HG03064 (cell line): ENCODE results near the gene MYO1B.
"Not testable (repeated sequence)": the region's sequence is repeated elsewhere in the genome, so short reads cannot be mapped to it uniquely, and the experiment has no call there.

Experiments used
- ATAC-seq: cut with Tn5 transposase; IDR thresholded peaks from one replicate; pipeline ENCODE4 v1.9.1; 2021; ENCODE audit warnings: low read depth; ENCODE audit not compliant: unreplicated experiment

MYO1B gene

DNA sequence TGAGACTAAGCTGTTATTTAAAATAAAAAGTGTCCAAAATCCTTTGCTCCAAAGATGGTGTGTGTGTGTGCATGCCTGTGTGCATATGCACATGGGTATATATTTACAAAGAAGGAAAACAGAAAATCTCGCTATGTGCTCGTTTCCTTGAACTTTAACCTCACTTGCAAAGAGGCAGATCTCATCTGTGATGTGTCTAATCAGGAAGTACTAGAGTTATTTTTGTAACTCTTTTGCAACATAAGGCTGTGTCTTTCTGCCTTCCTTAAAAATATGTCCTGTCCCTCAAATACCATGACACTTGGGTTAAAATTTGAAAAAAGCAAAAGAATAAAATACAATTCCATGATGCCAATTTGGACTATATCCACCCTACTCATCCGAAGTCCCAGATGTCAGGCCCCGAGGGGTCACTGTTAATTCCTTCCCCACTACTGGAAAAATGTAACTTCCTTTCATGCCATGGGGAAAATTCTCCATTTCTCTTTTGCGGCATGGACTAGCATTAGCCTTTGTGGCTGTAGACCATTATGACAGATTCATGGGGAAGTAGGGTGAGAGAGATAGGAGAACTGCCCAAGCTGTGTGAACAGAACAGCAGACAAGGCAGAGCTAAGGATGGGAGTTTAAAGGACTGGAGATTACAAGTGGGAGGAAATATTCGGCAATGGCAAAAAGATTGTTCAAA, 191.3 kb downstream of the MYO1B start:
- no peak for ATAC-seq

DNA sequence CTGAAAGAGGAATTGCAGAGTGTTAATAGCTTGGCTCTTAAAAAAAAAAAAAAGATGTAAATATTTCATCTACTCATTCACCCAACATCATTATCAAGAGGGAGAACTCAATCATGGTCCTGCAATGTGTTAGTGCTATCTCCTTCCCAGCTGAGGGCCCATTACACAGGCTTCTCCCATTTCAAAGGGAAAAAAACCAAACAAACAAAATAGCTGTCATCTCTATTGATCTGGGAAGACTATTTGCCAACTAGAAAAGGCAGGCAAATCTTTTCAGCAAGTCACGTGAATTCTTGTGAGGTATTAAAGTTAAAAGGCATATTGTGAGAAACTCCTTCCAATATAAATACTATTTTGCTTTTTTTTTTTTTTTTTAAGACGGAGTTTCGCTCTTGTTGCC, 194.3 kb downstream of the MYO1B start:
- no peak for ATAC-seq

DNA sequence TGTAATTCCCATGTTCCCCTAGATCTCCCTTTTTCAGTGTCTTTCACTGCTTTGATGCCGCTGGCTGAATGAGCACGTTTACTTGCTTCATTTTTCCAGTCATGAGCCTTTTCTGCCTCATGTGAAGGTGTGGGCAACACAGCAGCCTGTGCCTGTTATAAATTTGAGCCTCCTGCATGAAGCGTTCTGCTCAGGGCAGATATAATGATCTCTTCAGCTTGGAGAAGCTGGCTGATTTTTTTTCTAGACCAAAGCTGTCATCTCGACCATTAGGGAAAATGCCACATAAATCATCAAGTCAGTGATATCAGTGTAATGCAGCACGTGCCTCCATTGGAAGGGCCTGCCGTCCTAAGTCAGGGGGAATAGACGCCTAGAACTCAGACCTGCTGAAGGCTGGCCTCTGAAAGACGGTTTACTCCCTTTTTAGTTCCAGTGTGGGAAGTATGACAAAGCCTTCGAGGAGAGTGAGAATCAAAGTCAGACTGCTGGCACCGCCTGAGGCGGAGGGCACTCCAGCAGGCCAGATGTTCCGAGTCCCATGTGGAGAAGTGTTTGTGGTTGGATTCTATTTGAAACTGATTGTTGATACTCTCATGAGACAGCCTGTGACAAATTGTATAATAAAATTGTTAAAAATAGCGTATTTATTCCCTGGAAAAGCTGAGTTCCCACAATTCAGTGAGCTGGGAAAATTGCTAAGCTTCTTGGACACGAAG, 196.5 kb downstream of the MYO1B start:
- ATAC-seq = no peak

DNA sequence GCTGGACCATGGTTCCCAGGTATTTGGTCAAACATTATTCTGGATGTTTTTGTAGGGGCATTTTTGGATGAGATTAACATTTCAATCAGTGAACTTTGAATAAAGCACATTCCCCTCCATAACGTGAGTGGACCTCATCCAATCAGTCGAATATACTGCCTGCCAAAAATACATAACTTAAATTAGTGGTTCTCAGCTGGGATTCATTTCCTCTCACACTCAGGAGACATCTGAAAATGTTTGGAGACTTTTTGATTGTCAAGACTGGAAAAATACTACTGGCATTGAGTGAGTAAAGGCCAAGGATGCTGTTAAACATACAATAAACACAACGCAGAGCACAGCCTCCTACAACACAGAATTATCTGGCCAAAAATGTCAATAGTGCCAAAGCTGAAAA, 198.2 kb downstream of the MYO1B start:
- ATAC-seq = no peak

DNA sequence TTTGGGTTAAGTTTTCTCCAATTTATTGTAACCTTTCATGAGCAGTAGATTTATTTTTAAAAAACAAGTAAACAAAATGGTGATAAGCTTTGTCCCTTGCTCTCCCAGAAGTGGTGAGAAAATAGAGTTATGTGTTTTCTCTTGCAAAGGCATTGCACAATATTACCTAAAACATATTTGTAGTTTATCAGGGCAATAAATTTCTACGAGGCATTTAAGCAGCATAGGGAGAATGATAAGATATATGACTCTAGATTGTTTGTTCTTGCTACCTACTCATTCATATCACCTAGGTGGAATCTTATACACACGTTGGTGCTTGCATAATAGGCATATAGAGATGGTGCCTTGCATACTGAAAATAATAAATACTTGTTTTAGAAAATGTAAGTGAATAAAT, 201.7 kb downstream of the MYO1B start:
- ATAC-seq = no peak

DNA sequence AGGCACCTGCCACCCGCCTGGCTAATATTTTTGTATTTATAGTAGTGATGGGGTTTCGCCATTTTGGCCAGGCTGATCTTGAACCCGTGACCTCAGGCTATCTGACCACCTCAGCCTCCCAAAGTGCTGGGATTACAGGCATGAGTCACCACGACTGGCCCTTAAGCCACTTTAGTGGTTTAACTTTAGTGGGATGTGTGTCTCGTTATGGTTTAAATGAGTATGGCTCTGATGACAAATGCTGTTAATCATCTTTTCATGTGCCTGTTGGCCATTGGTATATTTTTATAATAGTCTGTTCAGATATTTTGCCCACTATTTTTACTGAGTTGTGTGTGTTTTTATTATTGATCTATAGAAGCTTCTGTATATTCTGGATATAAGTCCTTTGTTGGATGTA, 205.9 kb downstream of the MYO1B start:
- ATAC-seq = no peak

DNA sequence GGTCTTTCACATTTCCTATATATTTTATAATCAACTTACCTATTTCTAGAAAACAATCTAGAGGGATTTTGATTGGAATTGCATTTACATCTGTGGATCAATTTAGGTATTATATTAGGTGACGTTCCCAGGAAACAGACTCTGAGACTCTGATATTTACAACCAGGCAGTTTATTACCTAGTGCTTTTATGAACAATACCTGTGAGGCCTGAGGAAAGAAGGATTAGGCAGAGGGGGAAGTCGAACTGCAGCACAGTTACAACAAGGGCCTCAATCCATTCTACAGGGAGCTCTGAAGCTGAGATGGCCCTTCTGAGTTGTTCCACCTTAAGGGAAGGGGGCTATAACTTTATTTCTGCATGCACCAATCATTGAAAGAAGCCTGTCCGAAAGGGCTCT, 206.9 kb downstream of the MYO1B start:
- no peak for ATAC-seq

DNA sequence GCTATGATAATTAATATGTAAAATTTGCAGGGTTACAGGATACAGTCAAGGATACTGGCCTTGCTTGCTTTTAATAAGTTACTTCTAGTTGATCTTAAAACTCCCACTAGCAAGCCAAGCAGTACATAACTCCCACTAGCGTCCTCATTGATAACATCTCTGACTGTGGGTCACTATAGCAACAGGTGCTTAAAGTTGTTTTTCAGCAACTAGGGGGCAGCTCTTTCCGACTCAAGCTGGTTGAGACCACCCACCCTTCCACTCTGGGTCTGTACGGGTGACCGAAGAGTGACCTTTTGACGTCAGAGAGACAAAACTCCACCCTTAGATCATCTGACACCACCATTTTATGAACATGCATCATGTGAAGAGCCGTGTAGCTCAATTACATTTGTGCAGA, 208.6 kb downstream of the MYO1B start:
- no peak for ATAC-seq

DNA sequence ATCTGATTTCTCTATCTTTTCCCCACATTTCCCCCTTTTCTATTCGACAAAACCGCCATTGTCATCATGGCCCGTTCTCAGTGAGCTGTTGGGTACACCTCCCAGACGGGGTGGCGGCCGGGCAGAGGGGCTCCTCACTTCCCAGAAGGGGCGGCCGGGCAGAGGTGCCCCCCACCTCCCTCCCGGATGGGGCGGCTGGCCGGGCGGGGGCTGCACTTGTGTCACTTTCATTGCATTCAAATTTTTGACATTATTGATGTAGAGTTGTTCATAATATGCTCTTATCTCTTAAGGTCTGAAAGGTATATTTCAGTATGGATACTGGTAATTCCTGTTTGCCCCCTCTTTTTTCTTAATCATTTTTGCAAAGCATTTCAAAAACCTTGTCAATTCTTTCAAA, 211.3 kb downstream of the MYO1B start:
- ATAC-seq = not testable (repeated sequence)

DNA sequence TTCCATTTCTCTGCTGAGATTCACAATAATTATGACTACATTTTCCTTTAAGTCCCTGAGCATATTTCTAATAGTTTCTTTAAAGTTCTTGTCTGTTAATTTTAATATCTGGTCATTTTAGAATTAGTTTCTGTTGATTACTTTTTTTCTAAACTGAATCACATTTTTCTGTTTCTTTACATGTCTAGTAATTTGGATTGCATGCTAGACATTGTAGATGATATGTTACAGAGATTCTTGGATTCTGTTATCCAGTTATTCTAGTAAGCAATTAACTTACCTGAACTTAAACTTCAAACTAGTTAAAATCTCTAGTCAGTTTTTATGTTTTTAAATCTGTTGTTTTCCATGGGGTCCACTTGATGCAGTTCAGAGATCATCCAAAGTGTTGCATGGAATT, 214.0 kb downstream of the MYO1B start:
- no peak for ATAC-seq

DNA sequence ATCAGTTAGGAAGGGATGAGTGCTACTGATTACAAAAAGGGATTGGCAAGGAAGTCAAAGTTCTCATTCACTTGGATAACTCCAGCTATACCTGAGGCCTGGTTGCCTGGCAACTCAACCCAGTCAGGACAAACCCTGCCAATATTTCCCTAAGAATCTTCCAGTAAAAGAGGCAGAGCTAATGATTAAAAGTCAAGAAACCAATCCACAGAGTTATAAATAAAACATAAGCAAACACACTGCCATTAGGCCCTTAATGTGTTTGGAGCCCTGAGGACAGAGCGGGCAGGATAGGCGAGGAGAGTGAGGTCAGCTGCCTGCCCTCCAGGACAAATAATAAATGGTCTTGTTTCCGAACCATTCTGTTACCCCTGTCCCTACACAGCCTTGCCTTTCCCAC, 217.2 kb downstream of the MYO1B start:
- no peak for ATAC-seq

DNA sequence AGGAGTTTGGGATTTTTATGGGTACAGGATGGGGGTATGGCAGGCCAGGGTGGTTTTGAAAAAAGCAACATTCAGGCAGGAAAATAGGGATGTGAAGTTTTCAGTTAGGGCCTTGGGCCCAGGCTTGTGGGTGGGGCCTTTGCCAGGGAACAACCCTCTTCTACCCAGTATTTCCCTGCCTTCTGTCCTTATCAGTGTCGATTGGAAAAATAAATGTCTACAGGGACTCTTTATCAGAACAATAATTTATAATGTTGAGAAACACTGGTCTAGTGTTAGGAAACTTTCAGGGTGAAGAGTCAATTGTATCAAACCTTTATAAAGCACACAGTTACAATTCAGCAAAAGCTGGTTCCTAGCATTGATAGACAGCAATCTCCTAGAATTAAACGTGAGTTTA, 218.6 kb downstream of the MYO1B start:
- no peak for ATAC-seq

DNA sequence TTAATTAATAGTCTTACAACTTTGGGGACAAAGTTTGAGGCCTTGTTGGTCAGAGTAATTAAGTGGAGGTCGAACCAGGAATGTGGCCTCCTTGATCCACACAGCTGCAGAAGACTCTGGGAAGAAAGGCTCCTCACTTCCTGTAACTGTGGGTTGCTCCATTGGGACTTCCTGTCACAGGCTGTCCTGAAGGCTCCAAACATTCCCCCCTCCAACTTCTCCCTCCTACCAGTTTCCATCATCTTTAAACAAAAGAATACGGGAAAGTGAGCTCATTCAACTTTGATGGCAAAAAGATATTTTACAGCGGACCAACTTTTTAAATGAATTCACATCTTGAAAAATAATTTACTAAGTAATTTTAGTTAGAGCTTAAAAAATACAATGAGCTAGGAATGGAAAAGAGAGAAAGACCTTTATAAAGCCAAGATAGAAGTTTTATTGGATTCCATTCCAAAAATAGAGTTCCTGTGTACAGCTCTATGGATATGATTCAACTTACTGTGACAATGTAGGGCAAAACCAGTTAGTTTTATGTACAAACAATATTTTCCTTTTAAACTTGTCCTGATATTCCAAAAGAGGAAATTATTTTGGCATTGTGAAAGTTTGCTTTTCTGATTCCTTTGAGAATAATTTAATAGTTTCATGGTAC, 220.7 kb downstream of the MYO1B start:
- ATAC-seq = no peak

DNA sequence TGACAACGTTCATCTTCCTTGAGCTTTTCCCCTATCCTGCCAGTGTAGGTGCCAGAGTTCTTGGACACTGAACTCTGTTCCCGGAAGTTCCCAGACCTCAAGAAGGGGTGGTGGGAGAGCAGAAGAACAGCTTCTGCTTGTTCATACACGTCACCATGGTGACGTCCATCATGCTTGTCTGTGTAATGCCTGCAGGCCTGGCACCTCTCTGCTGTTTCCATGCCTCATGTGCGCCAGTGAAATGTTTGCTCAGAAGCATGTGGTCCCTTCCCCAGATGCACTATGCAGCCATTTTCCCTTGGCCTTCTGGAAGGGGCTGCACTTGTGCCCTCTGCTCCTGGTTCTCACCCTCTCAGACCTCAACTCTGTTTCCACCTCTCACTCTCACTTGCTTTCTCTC, 221.9 kb downstream of the MYO1B start:
- ATAC-seq = no peak

DNA sequence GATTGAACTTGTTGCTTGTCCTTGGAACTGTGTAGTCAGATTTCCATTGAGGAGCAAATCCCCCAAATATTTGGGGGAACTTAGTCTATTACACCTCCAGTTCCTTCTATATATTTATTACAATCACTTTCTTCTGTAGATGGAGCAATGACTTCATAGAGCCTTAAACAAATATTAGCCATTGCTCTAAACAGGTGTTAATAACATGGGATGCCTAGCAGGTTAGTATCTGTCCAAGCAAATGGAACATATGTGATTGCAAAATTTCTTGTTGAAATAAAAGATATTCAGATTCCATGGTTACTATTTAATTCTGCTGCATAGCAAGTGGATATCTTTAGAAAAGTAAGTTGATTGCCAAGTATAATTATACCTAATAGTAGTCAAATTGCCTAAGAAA, 225.1 kb downstream of the MYO1B start:
- ATAC-seq = no peak

DNA sequence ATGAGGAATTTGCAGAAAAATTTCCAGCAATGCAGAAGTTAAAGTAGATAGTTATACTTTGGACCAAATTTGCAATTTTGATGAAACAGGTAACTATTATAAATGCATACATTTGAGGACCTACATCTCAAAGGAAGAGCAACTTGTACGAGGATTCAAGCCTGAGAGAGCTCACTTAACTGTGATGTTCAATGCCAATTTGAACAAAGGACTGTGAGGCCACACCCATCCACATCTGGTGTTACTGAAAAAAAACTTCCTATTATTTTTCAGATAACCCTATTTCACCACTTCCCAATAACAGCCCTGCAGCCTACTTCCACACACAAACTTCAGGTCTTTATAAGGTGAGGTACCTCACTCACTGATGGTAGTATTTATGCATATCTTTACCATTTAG, 229.3 kb downstream of the MYO1B start:
- no peak for ATAC-seq
